Panc1 (cell line): Measurements from ENCODE around the gene ELAPOR2. TPM values are rescaled to one million over a fixed set of nuclear protein-coding genes. Genes with fewer than 3 reads are reported as not detected.

Experiments used
- ATAC-seq: fragments of 200-7000 bp; cut with Tn5 transposase; 2 replicates; pipeline ENCODE4 v1.9.1; 2020; ENCODE audit warnings: mild to moderate bottlenecking, moderate library complexity
- BruUV-seq: library from RNA; stranded (reverse); fragments of 400-500 nt; replicated peaks from 2 replicates; lab custom pipeline; 2021; lab: Mats Ljungman, UMichigan
- CTCF ChIA-PET: fragments of 300-600 bp; sonication (Branson Sonifier 250); formaldehyde crosslinking; loops from one replicate; lab custom pipeline; 2022; ENCODE audit warnings: antibody characterized with exemption; lab: Charles Lee
- POLR2A ChIA-PET: fragments of 300-600 bp; sonication (Branson Sonifier 250); formaldehyde crosslinking; loops from one replicate; lab custom pipeline; 2022; ENCODE audit warnings: antibody characterized with exemption; lab: Charles Lee
- DNase-seq: peaks from one replicate; pipeline ENCODE4 v3.0.0-alpha.2; 2010; ENCODE audit warnings: low read depth, low spot score
- H3K27ac ChIP-seq: 2 replicates; pipeline ENCODE4 v1.5.1; 2011; ENCODE audit warnings: mild to moderate bottlenecking, low read length, inconsistent platforms
- H3K27me3 ChIP-seq: fragments of 200-500 bp; sonication (Bioruptor generic); 2 replicates; pipeline ENCODE4 v1.6.0; 2014; ENCODE audit warnings: low read length, inconsistent platforms; ENCODE audit not compliant: control insufficient read depth, insufficient read depth
- H3K36me3 ChIP-seq: fragments of 200-500 bp; sonication (Bioruptor generic); 2 replicates; pipeline ENCODE4 v1.5.1; 2014; ENCODE audit warnings: inconsistent platforms, mild to moderate bottlenecking, low read length, moderate library complexity; ENCODE audit not compliant: control insufficient read depth, insufficient read depth
- H3K4me1 ChIP-seq: 2 replicates; pipeline ENCODE4 v1.5.1; 2011; ENCODE audit warnings: inconsistent platforms, mild to moderate bottlenecking, low read length, moderate library complexity; ENCODE audit not compliant: control insufficient read depth, insufficient read depth
- H3K4me3 ChIP-seq, 2 experiments: 2 replicates each; pipeline ENCODE4 v1.5.1; 2011 to 2012; ENCODE audit warnings: low read depth in 2 of 2, low read length in 2 of 2, mild to moderate bottlenecking in 2 of 2, inconsistent platforms in 1 of 2, moderate library complexity in 1 of 2
- H3K9me3 ChIP-seq: fragments of 200-500 bp; sonication (Bioruptor generic); 2 replicates; pipeline ENCODE4 v1.5.1; 2014; ENCODE audit warnings: low read depth, mild to moderate bottlenecking, inconsistent platforms, low read length, moderate library complexity; ENCODE audit not compliant: control insufficient read depth, insufficient read depth
- POLR2AphosphoS5 ChIP-seq: IDR thresholded peaks from 2 replicates; pipeline ENCODE4 v1.6.1; 2012; ENCODE audit warnings: mild to moderate bottlenecking, low read depth, low read length, moderate library complexity
- SIN3A ChIP-seq: IDR thresholded peaks from 2 replicates; pipeline ENCODE4 v1.6.1; 2012; ENCODE audit warnings: low read depth, mild to moderate bottlenecking, low read length, moderate library complexity, borderline replicate concordance; ENCODE audit not compliant: insufficient read depth
- TCF7L2 ChIP-seq: IDR thresholded peaks from 2 replicates; pipeline ENCODE4 v1.6.1; 2011; ENCODE audit warnings: mild to moderate bottlenecking, low read depth, low read length, inconsistent platforms
- in situ Hi-C: cut with HindIII; loops from 2 replicates; pipeline ENCODE4 v1.10.0; 2016; ENCODE audit warnings: low sequenced_read_pairs, low pct_unique_long_range_greater_than_20kb
- intact Hi-C: fragments of 100-400 bp; cut with micrococcal nuclease; formaldehyde crosslinking; loops from one replicate; pipeline ENCODE4 v1.10.0; 2022; ENCODE audit not compliant: unreplicated experiment
- total RNA-seq: library from RNA; stranded (reverse); gene quantifications from one replicate; pipeline ENCODE4 v1.2.1, GENCODE V29; 2021; ENCODE audit not compliant: unreplicated experiment
- TF ChIP-seq, protein P1 (sequence below), 2 experiments: IDR thresholded peaks; 2 replicates each; pipeline ENCODE4 v1.6.1; 2011 to 2012; ENCODE audit warnings: low read depth in 2 of 2, control low read depth in 1 of 2, low read length in 1 of 2, mild to moderate bottlenecking in 1 of 2, moderate library complexity in 1 of 2; ENCODE audit not compliant: insufficient read depth in 1 of 2
- TF ChIP-seq, protein P2 (sequence below): fragments of 450-650 bp; IDR thresholded peaks from 2 replicates; pipeline ENCODE4 v1.5.1; 2017; ENCODE audit warnings: mild to moderate bottlenecking

The ELAPOR2 gene
- total RNA-seq, 1 experiment from 2014 or later, result 0.39 TPM

DNA sequence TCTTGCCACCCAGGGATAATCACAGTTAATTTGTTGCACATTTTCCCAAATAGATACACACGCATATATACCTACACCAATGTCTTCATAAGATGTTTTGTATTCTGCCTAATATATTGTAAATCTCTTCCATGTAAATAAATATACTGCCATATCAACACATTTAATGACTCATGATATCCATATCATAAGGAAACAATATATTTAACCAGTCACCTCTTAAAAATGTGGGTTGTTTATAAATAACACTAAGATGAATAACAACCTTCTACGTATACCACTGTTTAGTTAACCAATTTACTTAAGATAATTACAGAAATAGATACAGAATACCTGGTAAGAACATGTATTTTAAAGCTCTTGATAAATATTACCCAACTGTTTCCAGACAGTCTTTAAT lies 38.2 kb downstream of the ELAPOR2 start:
- intact Hi-C loops, result no loop called here
- BruUV-seq, result no TSS peak
- POLR2A ChIA-PET, result interaction anchor here (0.5 kb wide), 1 partner anchor 236 kb away, joined by 5 read pairs; no protein-coding TSS in a partner anchor

DNA sequence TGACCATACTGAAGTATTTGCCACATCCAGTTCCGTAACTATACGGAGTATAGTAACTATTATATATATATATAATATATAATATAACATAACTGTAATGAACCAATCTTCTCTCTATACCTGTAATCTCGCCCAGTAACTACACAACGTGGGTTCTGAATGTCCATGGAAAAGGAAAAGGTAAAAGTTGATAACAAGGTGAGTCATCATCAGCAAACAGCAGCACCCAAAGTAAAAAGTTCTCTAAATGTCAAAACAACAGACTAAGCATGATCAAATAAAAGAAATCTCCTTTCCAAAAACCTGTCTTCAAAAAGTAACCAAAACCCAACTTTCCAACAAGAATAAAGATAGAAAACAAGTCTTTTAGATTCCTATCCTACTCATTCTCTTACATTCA lies 42.8 kb downstream of the ELAPOR2 start:
- no TSS peak for BruUV-seq
- Histone ChIP-seq H3K27me3 (no peaks in the 10 kb centered on the region), H3K9me3 (no peaks in the 10 kb centered on the region), H3K4me3 (no peak overlapping the region), H3K27ac (no peak overlapping the region), H3K4me1 (no peaks in the 10 kb centered on the region), H3K36me3 (no peaks in the 10 kb centered on the region)
- ChIA-PET CTCF (no interaction called here), POLR2A (no interaction called here)
- TF ChIP-seq, protein P1, sequence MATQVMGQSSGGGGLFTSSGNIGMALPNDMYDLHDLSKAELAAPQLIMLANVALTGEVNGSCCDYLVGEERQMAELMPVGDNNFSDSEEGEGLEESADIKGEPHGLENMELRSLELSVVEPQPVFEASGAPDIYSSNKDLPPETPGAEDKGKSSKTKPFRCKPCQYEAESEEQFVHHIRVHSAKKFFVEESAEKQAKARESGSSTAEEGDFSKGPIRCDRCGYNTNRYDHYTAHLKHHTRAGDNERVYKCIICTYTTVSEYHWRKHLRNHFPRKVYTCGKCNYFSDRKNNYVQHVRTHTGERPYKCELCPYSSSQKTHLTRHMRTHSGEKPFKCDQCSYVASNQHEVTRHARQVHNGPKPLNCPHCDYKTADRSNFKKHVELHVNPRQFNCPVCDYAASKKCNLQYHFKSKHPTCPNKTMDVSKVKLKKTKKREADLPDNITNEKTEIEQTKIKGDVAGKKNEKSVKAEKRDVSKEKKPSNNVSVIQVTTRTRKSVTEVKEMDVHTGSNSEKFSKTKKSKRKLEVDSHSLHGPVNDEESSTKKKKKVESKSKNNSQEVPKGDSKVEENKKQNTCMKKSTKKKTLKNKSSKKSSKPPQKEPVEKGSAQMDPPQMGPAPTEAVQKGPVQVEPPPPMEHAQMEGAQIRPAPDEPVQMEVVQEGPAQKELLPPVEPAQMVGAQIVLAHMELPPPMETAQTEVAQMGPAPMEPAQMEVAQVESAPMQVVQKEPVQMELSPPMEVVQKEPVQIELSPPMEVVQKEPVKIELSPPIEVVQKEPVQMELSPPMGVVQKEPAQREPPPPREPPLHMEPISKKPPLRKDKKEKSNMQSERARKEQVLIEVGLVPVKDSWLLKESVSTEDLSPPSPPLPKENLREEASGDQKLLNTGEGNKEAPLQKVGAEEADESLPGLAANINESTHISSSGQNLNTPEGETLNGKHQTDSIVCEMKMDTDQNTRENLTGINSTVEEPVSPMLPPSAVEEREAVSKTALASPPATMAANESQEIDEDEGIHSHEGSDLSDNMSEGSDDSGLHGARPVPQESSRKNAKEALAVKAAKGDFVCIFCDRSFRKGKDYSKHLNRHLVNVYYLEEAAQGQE (IDR thresholded peaks at IDR 0.05; ENCODE audit: insufficient read depth in 1 of 2, low read depth in 2 of 2, low read length in 1 of 2), result no peak
- TF ChIP-seq, protein P2, sequence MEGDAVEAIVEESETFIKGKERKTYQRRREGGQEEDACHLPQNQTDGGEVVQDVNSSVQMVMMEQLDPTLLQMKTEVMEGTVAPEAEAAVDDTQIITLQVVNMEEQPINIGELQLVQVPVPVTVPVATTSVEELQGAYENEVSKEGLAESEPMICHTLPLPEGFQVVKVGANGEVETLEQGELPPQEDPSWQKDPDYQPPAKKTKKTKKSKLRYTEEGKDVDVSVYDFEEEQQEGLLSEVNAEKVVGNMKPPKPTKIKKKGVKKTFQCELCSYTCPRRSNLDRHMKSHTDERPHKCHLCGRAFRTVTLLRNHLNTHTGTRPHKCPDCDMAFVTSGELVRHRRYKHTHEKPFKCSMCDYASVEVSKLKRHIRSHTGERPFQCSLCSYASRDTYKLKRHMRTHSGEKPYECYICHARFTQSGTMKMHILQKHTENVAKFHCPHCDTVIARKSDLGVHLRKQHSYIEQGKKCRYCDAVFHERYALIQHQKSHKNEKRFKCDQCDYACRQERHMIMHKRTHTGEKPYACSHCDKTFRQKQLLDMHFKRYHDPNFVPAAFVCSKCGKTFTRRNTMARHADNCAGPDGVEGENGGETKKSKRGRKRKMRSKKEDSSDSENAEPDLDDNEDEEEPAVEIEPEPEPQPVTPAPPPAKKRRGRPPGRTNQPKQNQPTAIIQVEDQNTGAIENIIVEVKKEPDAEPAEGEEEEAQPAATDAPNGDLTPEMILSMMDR, result no peak
- TF ChIP-seq SIN3A (no peak), POLR2AphosphoS5 (no peak), TCF7L2 (no peak)
- ATAC-seq (no peak), DNase-seq (no peak)
- in situ Hi-C loops, result no loop called here
- intact Hi-C loops, result no loop called here

More for the DNA sequence above, 38.2 kb downstream of the ELAPOR2 start:
- Histone ChIP-seq H3K27me3 (no peaks in the 10 kb centered on the region), H3K36me3 (no peaks in the 10 kb centered on the region), H3K9me3 (no peaks in the 10 kb centered on the region), H3K27ac (no peak overlapping the region), H3K4me3 (no peak overlapping the region), H3K4me1 (no peaks in the 10 kb centered on the region)
- TF ChIP-seq, protein P2, result no peak
- TF ChIP-seq POLR2AphosphoS5, result no peak
- TF ChIP-seq, protein P1 (IDR thresholded peaks at IDR 0.05; ENCODE audit: insufficient read depth in 1 of 2, low read depth in 2 of 2, low read length in 1 of 2), result no peak
- TF ChIP-seq SIN3A, result no peak
- no peak for TF ChIP-seq TCF7L2
- DNase-seq (no peak), ATAC-seq (no peak)
- in situ Hi-C loops, result no loop called here
- CTCF ChIA-PET, result no interaction called here
